ENCODE data around the gene NCAPH2. TPM values are rescaled to one million over a fixed set of nuclear protein-coding genes. Genes with fewer than 3 reads are reported as not detected.

Gene NCAPH2
- total and polyA plus RNA-seq, 12 donors = 13.8 to 90.5 (median 32.6) TPM

DNA sequence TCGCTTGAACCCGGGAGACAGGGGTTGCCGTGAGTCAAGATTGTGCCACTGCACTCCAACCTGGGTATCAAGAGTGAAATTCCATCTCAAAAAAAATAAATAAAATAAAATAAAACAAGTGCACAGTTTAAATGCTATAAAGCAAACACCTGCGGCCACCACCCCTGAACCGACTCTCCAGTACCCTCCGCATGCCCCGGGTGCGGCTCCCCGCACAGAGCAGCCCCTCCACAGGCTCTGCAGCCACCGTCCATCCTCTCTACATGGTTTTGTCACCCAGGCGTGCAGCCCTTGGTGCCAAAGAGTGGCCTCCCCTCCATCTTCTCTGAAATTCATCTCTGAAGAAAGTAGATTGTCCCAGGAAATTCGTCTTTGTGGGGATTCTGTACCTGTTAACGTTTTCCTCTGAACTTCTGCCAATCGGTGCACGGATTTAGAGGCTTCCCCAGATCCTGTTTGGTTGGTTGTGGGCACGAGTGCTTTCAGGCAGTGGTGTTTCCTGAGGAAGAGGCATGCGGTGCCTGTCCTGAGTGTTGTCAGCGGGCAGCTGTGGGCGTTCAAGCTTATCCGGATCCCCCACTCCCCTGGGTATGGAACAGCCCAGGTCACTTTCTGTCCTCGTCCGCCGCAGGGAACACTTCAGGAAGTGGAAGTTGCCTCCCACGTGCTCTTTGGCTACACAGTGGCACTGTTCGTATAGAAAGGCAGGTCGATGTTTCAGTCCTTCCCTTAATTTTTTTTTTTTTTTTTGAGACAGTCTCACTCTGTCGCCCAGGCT lies 17.3 kb upstream of the NCAPH2 start:
- no peaks in the 10 kb centered on the region for H3K27me3 ChIP-seq
- intact Hi-C loops (cut with DNase I) = no loop called here
- H3K9me3 ChIP-seq (replicated peaks in 1 of 3) = no peaks in the 10 kb centered on the region
- DNase-seq = no peak
- TF ChIP-seq, protein P1, sequence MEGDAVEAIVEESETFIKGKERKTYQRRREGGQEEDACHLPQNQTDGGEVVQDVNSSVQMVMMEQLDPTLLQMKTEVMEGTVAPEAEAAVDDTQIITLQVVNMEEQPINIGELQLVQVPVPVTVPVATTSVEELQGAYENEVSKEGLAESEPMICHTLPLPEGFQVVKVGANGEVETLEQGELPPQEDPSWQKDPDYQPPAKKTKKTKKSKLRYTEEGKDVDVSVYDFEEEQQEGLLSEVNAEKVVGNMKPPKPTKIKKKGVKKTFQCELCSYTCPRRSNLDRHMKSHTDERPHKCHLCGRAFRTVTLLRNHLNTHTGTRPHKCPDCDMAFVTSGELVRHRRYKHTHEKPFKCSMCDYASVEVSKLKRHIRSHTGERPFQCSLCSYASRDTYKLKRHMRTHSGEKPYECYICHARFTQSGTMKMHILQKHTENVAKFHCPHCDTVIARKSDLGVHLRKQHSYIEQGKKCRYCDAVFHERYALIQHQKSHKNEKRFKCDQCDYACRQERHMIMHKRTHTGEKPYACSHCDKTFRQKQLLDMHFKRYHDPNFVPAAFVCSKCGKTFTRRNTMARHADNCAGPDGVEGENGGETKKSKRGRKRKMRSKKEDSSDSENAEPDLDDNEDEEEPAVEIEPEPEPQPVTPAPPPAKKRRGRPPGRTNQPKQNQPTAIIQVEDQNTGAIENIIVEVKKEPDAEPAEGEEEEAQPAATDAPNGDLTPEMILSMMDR (IDR thresholded peaks at IDR 0.05) = no peak
- TF ChIP-seq POLR2A (IDR thresholded peaks at IDR 0.05) = no peak
- H3K36me3 ChIP-seq (replicated peaks in 1 of 2) = no peaks in the 10 kb centered on the region
- 66 to 75% (median 70%) methylated on average over 24 to 27 of the region's 27 CpGs for whole genome bisulfite sequencing, 4 donors
- H3K4me1 ChIP-seq (replicated peaks in 1 of 2) = no peaks in the 10 kb centered on the region
- H3K27ac ChIP-seq = no peak overlapping the region
- H3K4me3 ChIP-seq = no peak overlapping the region

DNA sequence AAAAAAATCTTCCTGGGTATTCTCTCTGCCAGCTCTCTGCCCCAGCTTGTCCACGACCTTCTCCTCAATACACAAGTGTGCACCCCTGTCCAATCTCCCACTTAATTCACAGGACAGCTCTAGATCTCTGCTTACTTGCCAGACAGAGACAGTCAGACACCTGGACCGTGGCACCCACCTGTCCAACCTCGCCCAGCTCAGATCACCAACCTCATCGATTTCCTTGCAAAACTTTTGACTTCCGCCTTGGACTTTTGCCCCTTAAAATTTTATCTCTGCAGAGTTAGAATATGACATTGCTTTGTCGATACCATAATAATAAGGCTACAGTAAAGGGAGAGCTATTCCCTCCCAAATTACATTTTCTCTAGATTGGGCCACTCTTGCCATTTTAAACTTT lies 10.9 kb upstream of the NCAPH2 start:
- no peaks in the 10 kb centered on the region for H3K36me3 ChIP-seq (replicated peaks in 1 of 2)
- no peaks in the 10 kb centered on the region for H3K9me3 ChIP-seq (replicated peaks in 1 of 3)
- H3K27ac ChIP-seq = no peak overlapping the region
- intact Hi-C loops (cut with DNase I) = no loop called here
- TF ChIP-seq, protein P1 (IDR thresholded peaks at IDR 0.05) = no peak
- no peak for TF ChIP-seq POLR2A (IDR thresholded peaks at IDR 0.05)
- no peak overlapping the region for H3K4me3 ChIP-seq
- WGBS, 4 donors = 83 to 92% (median 86%) methylated on average over 6 of the region's 6 CpGs
- DNase-seq = no peak
- no peaks in the 10 kb centered on the region for H3K27me3 ChIP-seq
- H3K4me1 ChIP-seq (replicated peaks in 1 of 2) = peaks cover 0 to 4% of the 10 kb centered on the region in 2 donors

DNA sequence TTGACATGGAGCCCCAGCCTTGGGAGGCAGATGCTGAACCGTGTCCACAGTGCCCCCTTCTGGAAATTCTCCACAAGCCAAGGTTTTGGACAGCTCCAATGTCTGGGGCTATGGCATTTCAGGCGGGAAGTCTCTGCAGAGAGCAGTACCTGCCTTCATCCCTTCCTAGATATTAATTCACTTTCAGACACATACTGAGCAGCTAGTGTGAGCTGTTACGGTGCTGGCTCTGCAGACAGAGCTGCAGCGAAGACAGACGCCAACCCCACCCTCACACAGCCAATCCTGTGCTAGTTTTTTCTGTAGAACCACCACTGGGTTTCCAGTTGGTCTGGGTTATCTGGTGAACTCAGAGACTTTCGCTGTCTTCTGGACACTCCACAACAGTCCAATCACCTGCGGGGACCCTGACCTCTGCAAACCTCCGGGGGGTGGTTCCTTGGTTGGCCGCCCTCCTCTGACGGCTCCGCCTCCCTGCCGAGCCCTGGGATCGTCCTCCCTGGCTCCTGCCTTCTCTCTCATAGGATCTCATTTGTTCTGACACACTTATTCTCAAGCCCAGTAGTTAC lies 9.6 kb upstream of the NCAPH2 start:
- H3K4me3 ChIP-seq = no peak overlapping the region
- intact Hi-C loops (cut with DNase I) = no loop called here
- H3K27me3 ChIP-seq = no peaks in the 10 kb centered on the region
- H3K9me3 ChIP-seq (replicated peaks in 1 of 3) = no peaks in the 10 kb centered on the region
- TF ChIP-seq, protein P1 (IDR thresholded peaks at IDR 0.05) = peak; percentile 46 to 69 (median 58)
- no peak for TF ChIP-seq POLR2A (IDR thresholded peaks at IDR 0.05)
- peak; percentile 70 to 88 (median 76) for DNase-seq
- H3K27ac ChIP-seq = no peak overlapping the region
- WGBS, 4 donors = 2 to 16% (median 8%) methylated on average over 13 of the region's 13 CpGs
- peaks cover 0 to 4% of the 10 kb centered on the region in 2 donors for H3K4me1 ChIP-seq (replicated peaks in 1 of 2)
- peaks cover 0 to 10% of the 10 kb centered on the region in 2 donors for H3K36me3 ChIP-seq (replicated peaks in 1 of 2)

DNA sequence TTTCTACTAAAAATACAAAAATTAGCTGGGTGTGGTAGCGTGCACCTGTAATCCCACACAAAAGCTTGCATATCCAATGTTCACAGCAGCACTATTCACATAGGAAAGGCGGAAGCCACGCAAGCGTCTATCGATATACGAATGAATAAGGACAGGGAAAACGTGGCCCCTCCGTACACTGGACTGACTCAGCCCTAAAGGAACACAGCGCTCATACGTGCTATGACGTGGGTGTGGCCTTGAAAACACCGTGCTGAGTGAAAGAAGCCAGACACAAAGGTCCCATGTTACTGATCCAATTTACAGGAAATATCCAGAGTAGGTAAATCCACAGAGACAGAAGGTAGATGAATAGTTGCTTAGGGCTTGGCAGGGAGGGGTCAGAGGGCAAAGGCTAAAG lies 7.6 kb upstream of the NCAPH2 start:
- Histone ChIP-seq H3K4me3 (no peak overlapping the region), H3K36me3 (replicated peaks in 1 of 2) (peaks cover 0 to 26% of the 10 kb centered on the region in 2 donors), H3K27ac (peak overlapping the region in 1 of 5 donors; percentile 12), H3K27me3 (no peaks in the 10 kb centered on the region), H3K9me3 (replicated peaks in 1 of 3) (no peaks in the 10 kb centered on the region), H3K4me1 (replicated peaks in 1 of 2) (peaks cover 0 to 4% of the 10 kb centered on the region in 2 donors)
- 61 to 75% (median 63%) methylated on average over 12 of the region's 12 CpGs for WGBS, 4 donors
- DNase-seq = peak in 5 of 7 donors; percentile 49 to 68 (median 61)
- intact Hi-C loops (cut with DNase I) = no loop called here
- TF ChIP-seq POLR2A (IDR thresholded peaks at IDR 0.05) = no peak
- TF ChIP-seq, protein P1 (IDR thresholded peaks at IDR 0.05) = no peak
